IPS-15b (cell line): ENCODE data around the gene SUB1.

Source experiments
- H3K27me3 ChIP-seq: one replicate; pipeline ENCODE4 v1.6.1; 2013; ENCODE audit warnings: low read length; ENCODE audit not compliant: control insufficient read depth, insufficient read depth
- H3K36me3 ChIP-seq: one replicate; pipeline ENCODE4 v1.6.1; 2013; ENCODE audit warnings: low read length; ENCODE audit not compliant: control insufficient read depth, insufficient read depth
- H3K4me1 ChIP-seq: one replicate; pipeline ENCODE4 v1.6.1; 2013; ENCODE audit warnings: mild to moderate bottlenecking, low read length; ENCODE audit not compliant: control insufficient read depth, insufficient read depth
- H3K4me3 ChIP-seq: one replicate; pipeline ENCODE4 v1.5.1; 2013; ENCODE audit warnings: low read depth, low read length
- H3K9ac ChIP-seq: one replicate; pipeline ENCODE4 v1.6.1; 2013; ENCODE audit warnings: low read depth, mild to moderate bottlenecking, low read length
- H3K9me3 ChIP-seq: one replicate; pipeline ENCODE4 v1.6.1; 2013; ENCODE audit warnings: mild to moderate bottlenecking, low read length; ENCODE audit not compliant: control insufficient read depth, insufficient read depth

Gene SUB1

DNA sequence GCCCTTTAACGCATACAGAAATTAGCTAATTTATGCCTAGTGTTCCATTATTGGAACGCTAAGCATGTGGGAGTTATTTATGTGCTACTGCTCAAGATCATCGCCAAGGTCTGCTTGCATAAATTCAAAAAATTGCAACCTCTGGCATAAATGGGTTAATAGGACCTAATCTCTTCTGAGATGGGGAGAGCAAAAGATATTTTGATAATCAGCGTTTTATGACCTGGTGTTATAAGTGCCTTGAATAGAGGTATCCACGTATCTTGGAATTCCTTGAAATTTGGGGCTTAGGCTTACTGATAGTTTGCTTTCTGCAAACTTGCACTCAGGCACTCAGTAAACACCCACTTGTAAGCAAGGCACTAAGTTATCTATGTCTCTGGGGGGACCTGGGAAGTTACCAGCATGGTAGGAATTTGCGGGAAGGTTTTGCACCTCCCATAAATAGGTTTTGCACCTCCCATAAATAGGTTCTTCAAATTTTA is 1.8 kb downstream of the SUB1 start:
- peak overlapping the region; percentile 87 for H3K4me3 ChIP-seq
- H3K4me1 ChIP-seq = peaks cover 17% of the 10 kb centered on the region
- no peaks in the 10 kb centered on the region for H3K36me3 ChIP-seq
- H3K27me3 ChIP-seq = no peaks in the 10 kb centered on the region
- H3K9me3 ChIP-seq = no peaks in the 10 kb centered on the region
- no peak overlapping the region for H3K9ac ChIP-seq

DNA sequence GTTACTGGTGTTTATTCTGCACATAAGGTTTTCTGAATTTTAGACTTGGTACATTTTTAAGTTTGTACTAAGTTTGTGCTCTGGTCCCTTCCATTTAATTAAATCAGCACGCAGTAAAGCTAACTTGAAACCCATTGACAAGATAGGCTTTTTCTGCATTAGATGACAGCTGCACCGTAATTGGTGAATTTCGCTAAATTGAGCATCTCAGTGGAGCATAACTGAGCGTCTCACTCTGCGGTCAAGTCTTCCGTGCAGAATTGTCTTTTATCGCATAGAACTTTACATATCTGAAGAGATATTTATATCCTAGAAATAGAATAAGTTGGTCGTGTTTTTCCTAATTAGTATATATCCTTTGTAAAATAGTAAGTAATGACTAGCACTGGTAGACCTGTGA is 4.1 kb downstream of the SUB1 start:
- Histone ChIP-seq H3K36me3 (no peaks in the 10 kb centered on the region), H3K27me3 (no peaks in the 10 kb centered on the region), H3K9ac (no peak overlapping the region)

DNA sequence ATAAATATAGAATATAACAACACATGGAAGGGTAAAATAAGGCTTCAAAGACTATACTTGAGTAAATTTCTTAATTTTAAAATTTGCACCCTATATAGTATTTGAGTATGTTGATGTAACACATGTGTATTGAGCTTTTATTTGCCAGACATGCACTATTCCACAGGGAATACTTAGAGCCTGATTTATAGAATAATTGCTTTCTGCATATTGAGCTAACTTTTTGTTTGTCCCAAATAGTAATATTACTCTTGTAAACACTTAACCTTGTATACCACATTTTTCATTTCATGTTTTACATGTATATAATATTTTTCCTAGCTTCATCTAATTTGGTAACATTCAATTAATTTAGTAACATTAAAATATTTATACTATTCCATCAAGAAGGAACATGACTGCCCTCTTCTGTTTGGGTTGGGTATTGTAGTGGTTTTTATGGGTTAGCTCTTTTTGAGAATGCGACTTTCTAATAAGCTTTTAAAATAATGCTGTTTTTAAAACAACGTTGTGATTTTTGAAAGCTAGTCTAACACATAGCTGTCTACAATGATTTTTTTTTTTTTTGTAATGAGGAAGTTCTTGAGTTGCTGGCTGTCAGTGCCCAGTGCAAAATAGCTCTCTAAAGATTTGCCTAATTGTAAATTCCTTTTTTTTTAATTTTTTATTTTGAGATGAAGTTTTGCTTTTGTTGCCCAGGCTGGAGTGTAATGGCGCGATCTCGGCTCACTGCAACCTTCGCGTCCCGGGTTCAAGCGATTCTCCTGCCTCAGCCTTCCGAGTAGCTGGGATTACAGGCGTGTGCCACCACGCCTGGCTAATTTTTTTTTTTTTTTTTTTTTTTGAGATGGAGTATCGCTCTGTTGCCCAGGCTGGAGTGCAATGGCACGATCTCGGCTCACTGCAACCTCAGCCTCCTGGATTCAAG is 4.8 kb downstream of the SUB1 start:
- Histone ChIP-seq H3K9ac (no peak overlapping the region), H3K9me3 (no peaks in the 10 kb centered on the region), H3K27me3 (no peaks in the 10 kb centered on the region), H3K36me3 (peaks cover 2% of the 10 kb centered on the region), H3K4me3 (no peak overlapping the region), H3K4me1 (peaks cover 7% of the 10 kb centered on the region)

More for the DNA sequence above, 4.1 kb downstream of the SUB1 start:
- Histone ChIP-seq H3K4me3 (no peak overlapping the region), H3K4me1 (peaks cover 12% of the 10 kb centered on the region), H3K9me3 (no peaks in the 10 kb centered on the region)

DNA sequence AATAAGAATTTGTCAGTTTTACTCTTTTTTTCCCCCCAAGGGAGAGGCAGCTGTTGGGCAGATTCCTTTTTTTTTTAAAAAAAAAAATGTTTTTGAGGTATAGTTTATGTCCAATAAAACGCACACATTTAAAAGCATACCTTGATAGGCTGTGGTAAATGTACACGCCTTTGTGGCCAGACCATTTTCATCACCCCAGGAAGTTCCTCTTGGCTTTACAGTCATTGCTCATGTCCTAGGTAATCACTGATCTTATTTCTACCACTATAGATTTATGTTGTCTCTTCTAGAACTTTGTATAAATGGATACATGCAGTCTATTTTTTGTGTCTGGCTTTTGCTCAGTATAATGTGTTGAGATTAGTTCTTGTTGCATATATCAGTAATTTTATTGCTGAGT is 9.8 kb downstream of the SUB1 start:
- Histone ChIP-seq H3K9ac (no peak overlapping the region), H3K4me1 (no peaks in the 10 kb centered on the region), H3K36me3 (peaks cover 6% of the 10 kb centered on the region), H3K27me3 (no peaks in the 10 kb centered on the region), H3K4me3 (no peak overlapping the region), H3K9me3 (no peaks in the 10 kb centered on the region)

DNA sequence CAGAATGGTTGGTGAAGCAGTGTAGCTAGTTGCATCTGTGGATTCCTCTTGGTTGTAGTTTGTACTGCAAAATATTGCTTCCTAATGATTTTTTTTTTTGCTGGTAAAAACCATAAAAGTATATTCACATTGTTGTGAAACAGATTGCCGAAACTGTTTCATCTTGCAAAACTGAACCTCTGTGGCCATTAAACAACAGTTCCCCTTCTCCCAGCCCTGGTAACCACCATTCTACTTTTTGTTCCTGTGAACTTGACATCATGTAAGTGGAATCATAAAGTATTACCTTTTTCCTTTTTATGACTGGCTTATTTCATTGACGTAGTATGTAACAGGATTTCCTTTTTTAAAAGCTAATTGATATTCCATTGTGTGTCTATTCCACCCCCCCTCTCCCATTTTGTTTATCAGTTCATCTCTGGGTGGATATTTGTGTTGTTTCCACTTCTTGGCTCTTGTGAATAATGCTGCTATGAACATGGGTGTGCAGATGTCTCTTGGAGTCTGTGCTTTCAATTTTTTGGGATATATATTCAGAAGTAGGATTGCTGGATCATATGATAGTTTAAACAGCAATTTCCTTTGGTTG is 11.8 kb downstream of the SUB1 start:
- peaks cover 6% of the 10 kb centered on the region for H3K36me3 ChIP-seq

DNA sequence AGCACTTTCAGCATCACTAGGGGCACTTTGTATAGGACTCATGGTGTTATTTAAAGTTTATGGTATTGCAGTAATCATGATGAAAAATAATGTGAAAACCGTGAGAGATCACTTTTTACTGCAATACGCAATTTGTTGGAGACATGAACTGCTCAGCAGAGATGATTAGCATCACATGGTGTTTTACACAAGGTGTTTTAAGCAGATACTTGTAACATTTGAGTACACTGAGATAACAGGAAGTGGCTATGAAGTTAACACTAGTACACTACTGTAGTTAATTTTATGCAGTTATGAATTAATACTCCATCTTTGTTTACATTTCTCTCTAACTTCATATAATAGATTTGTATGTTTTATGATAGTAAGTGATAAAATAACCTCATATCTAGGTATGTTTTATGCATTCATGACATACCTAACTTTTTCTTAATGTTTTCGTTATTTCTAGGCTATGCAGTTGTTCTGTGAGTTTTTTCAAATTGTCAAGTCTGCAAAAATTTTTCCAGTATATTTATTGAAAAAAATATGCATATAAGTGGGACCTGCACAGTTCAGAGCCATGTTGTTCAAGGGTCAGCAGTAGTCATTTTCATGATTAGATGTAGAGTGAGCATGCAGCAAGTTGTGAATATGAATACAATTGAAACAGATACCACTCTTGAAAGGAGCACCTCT is 13.0 kb downstream of the SUB1 start:
- no peak overlapping the region for H3K4me3 ChIP-seq
- H3K9ac ChIP-seq = no peak overlapping the region
- H3K4me1 ChIP-seq = no peaks in the 10 kb centered on the region
- H3K27me3 ChIP-seq = no peaks in the 10 kb centered on the region
- H3K36me3 ChIP-seq = peaks cover 6% of the 10 kb centered on the region
- H3K9me3 ChIP-seq = no peaks in the 10 kb centered on the region

More for the DNA sequence above, 11.8 kb downstream of the SUB1 start:
- H3K4me3 ChIP-seq = no peak overlapping the region
- H3K9me3 ChIP-seq = no peaks in the 10 kb centered on the region
- no peaks in the 10 kb centered on the region for H3K27me3 ChIP-seq
- no peaks in the 10 kb centered on the region for H3K4me1 ChIP-seq
- no peak overlapping the region for H3K9ac ChIP-seq

DNA sequence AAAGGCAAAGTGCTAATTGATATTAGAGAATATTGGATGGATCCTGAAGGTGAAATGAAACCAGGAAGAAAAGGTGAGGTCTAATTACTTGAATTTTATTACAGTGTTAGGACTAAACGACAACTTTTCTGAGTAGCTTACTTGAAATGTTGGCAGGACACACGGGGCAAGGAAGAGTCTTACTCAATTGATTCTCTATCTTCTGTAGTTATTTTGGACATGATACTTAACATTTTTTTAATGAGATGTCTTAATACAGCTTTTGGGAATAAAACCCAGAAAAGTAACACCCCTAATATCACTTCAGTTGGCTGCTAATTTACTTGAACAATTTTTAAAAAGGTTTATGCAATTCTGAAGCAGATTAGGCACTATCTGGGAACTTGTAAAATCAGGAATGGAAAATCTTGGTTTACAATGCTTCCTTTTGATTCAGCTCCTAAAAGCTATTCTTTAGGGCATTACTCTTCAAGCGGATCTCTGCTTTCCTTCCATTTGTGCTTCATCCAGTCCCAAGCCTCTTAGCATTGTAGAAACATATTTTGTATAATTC is 13.7 kb downstream of the SUB1 start:
- H3K9me3 ChIP-seq = no peaks in the 10 kb centered on the region
- no peaks in the 10 kb centered on the region for H3K27me3 ChIP-seq
- no peak overlapping the region for H3K4me3 ChIP-seq
- H3K36me3 ChIP-seq = peaks cover 6% of the 10 kb centered on the region
- H3K9ac ChIP-seq = no peak overlapping the region
- no peaks in the 10 kb centered on the region for H3K4me1 ChIP-seq

DNA sequence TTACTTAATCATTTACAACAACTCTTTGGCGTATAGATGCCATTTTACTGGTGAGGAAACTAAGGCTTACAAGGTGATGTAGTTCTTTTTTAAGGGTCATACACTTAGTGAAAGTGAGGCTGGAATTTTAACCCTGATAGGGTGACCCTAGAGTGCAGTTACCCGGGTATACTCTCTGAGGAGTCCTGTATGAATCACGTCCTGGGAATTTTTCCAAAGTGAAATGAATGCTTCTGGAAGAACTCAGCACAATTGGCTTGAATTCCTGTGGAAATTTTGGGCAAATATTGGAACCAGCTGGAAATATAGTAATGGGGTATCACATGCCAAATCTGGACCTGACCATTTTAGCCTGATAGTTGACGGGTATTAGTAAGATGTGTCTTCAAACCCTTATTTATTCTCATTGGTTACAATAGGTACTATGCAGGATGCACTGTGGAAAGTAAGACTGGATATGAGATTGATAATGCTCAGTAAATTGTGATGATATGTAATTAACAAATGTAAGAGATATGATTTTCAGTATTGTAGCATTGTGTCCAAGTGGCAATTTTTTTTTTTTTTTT is 14.8 kb downstream of the SUB1 start:
- no peaks in the 10 kb centered on the region for H3K27me3 ChIP-seq
- H3K36me3 ChIP-seq = peaks cover 5% of the 10 kb centered on the region
- no peaks in the 10 kb centered on the region for H3K9me3 ChIP-seq
- H3K9ac ChIP-seq = no peak overlapping the region
- H3K4me1 ChIP-seq = no peaks in the 10 kb centered on the region
- H3K4me3 ChIP-seq = no peak overlapping the region

DNA sequence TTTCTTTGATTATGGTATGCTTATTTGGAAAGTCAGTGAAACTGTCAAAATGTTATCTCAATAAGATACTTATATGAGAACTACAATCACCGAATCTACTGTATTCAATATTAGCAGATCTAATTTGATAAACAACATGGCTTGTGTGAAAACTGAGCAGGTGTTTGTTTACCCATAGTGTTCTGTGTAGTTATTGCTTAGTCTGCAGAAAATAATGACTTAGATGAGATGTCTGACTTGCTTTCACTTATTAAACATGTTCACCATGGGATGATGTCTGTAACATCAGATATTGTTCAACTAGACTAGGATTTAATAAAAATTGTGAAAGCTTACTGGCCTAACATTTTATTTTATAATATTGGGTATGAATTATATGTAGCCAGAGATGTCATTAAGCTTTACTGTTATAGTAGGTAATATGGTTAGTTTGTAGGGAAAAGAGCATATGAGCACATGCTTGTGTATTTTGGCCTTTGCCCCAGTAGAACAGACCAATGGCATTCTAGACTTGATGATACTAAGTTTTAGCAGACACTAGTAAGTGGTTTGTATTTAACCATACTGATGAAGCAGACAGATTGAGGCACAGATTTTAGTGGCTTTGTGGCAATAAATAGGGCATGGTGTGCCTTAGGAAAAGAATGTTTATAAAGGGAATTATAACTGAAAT is 16.4 kb downstream of the SUB1 start:
- no peaks in the 10 kb centered on the region for H3K36me3 ChIP-seq
- no peaks in the 10 kb centered on the region for H3K27me3 ChIP-seq
- H3K9ac ChIP-seq = no peak overlapping the region
- H3K9me3 ChIP-seq = no peaks in the 10 kb centered on the region
- no peak overlapping the region for H3K4me3 ChIP-seq
- H3K4me1 ChIP-seq = no peaks in the 10 kb centered on the region

DNA sequence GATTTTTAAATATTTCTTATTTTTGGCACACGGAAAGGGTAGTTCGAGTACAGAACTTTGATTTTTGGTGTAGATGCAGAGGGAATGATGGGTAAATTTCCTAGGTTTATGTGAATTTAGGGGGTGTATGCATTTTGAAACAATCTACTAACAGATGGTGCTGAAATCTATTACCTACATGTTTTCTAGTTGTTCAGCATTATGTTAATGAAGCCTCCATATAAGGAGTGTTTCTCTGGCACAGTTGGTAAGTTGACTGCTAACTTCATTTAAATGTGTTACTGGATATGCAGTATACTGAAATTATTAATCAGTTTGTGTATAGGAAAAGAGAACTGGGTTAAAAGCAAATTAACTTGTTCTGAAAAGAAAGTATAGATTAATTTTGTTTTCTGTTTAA is 17.5 kb downstream of the SUB1 start:
- no peaks in the 10 kb centered on the region for H3K9me3 ChIP-seq
- H3K4me3 ChIP-seq = no peak overlapping the region
- H3K27me3 ChIP-seq = no peaks in the 10 kb centered on the region
- no peaks in the 10 kb centered on the region for H3K4me1 ChIP-seq
- no peak overlapping the region for H3K9ac ChIP-seq
- H3K36me3 ChIP-seq = no peaks in the 10 kb centered on the region
